GM10248 (cell line): Measurements from ENCODE around the gene POLR3A.

Experiments used
- CTCF ChIA-PET: fragments of 300-600 bp; sonication (Branson Sonifier 250); formaldehyde crosslinking; extraction: SDS; loops from one replicate; lab custom pipeline; 2021; ENCODE audit warnings: antibody characterized with exemption; lab: Yijun Ruan, JAX
- POLR2A ChIA-PET: fragments of 350-650 bp; sonication (Branson Sonifier 250); formaldehyde crosslinking; extraction: SDS; loops from one replicate; lab custom pipeline; 2020; ENCODE audit warnings: antibody characterized with exemption; lab: Yijun Ruan, JAX
- DNase-seq: peaks from one replicate; pipeline ENCODE4 v3.0.0; 2012; ENCODE audit errors: extremely low spot score
- CTCF ChIP-seq: IDR thresholded peaks from 2 replicates; pipeline ENCODE4 v1.5.1; 2012; ENCODE audit warnings: mild to moderate bottlenecking, low read depth; ENCODE audit errors: extremely low read depth, missing control alignments, control extremely low read depth

Gene POLR3A

GRCh38 chr10:78028438-78029268 is 662 bp downstream of the POLR3A start:
- ChIA-PET POLR2A (no interaction called here), CTCF (interaction anchor here (1.4 to 2.0 kb wide), 8 partner anchors 10 to 1167 kb away, joined by 3 to 8 read pairs (median 5); no protein-coding TSS in a partner anchor)
- no peak for DNase-seq
- no peak for TF ChIP-seq CTCF

- CTCF ChIA-PET: no interaction called here
- no peak for TF ChIP-seq CTCF
- POLR2A ChIA-PET: no interaction called here
- DNase-seq: no peak
These were observed 3.5 kb downstream of the POLR3A start for GRCh38 chr10:78025685-78026364.

- TF ChIP-seq CTCF: no peak
- no peak for DNase-seq
- CTCF ChIA-PET: no interaction called here
- POLR2A ChIA-PET: no interaction called here
These were observed 5.6 kb downstream of the POLR3A start for GRCh38 chr10:78023741-78024140.

GRCh38 chr10:78021201-78021600 is 8.1 kb downstream of the POLR3A start:
- CTCF ChIA-PET: interaction anchor here (1.4 kb wide), 1 partner anchor 15 kb away, joined by 4 read pairs; no protein-coding TSS in a partner anchor
- POLR2A ChIA-PET: no interaction called here
- DNase-seq: no peak
- no peak for TF ChIP-seq CTCF

- POLR2A ChIA-PET: no interaction called here
- CTCF ChIA-PET: interaction anchor here (1.2 to 2.9 kb wide), 3 partner anchors 10 to 64 kb away, joined by 3 to 8 read pairs (median 3); partner anchors contain the start of gene POLR3A
- TF ChIP-seq CTCF: no peak
- DNase-seq: no peak
These were observed 10.1 kb downstream of the POLR3A start for GRCh38 chr10:78019264-78019663.

- no peak for TF ChIP-seq CTCF
- POLR2A ChIA-PET: no interaction called here
- CTCF ChIA-PET: interaction anchor here (2.9 kb wide), 1 partner anchor 11 kb away, joined by 8 read pairs; the partner anchor contains the start of gene POLR3A
- DNase-seq: no peak
These were observed 11.5 kb downstream of the POLR3A start for GRCh38 chr10:78017856-78018255.
